Measurements from ENCODE around the gene FAM171A1. TPM values are rescaled to one million over a fixed set of nuclear protein-coding genes. Genes with fewer than 3 reads are reported as not detected.

FAM171A1 gene
- total and polyA plus RNA-seq, 4 donors = 3.4 to 23.5 (median 9.7) TPM

GRCh38 chr10:15236340-15236739 lies 134.7 kb downstream of the FAM171A1 start:
- H3K27me3 ChIP-seq (ENCODE audit: control insufficient read depth in 3 of 3, insufficient read depth in 3 of 3, low read length in 2 of 3) = no peaks in the 10 kb centered on the region
- peaks cover 0 to 5% (median 0%) of the 10 kb centered on the region in 5 donors for H3K4me1 ChIP-seq (ENCODE audit: control insufficient read depth in 5 of 5, insufficient read depth in 5 of 5, low read length in 5 of 5)
- ATAC-seq (ENCODE audit: insufficient read depth, low FRiP score) (no peak), DNase-seq (no peak)
- no peak overlapping the region for H3K9ac ChIP-seq (ENCODE audit: insufficient read depth in 1 of 2, low read length in 2 of 2)
- no peak for TF ChIP-seq CTCF (IDR thresholded peaks at IDR 0.05; ENCODE audit: control extremely low read depth, extremely low read depth)
- 92 to 93% methylated on average over 9 of the region's 9 CpGs for WGBS, 2 donors
- no peak overlapping the region for H3K27ac ChIP-seq (ENCODE audit: low read depth in 1 of 2, low read length in 1 of 2)
- H3K9me3 ChIP-seq (ENCODE audit: control insufficient read depth in 4 of 4, insufficient read depth in 3 of 4, low read length in 3 of 4) = no peaks in the 10 kb centered on the region
- peaks cover 0 to 3% (median 0%) of the 10 kb centered on the region in 4 donors for H3K36me3 ChIP-seq (ENCODE audit: control insufficient read depth in 4 of 4, insufficient read depth in 4 of 4, low read length in 4 of 4)
- H3K4me3 ChIP-seq = no peak overlapping the region

DNA sequence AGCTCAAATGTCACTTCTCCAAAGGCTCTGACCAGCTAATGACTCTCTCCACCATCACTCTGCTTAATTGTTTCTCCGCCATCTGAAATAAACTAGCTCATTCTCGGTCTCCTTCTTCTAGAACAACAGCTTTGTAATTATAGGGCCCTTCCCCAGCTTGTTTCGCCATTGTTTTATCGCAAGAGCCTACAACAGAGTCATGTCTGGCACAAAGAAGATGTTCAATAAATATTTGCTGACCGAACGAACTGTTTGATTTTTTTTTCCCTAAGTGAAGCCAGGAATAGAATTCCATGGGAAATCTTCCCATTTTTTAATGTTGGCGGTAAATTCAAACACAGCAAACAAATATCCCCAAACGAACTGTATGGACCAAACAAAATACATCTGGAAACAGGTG lies 138.8 kb downstream of the FAM171A1 start:
- 79 to 85% methylated on average over 8 of the region's 8 CpGs for WGBS, 2 donors
- Histone ChIP-seq H3K4me1 (ENCODE audit: control insufficient read depth in 5 of 5, insufficient read depth in 5 of 5, low read length in 5 of 5) (peaks cover 0 to 7% (median 0%) of the 10 kb centered on the region in 5 donors), H3K27me3 (ENCODE audit: control insufficient read depth in 3 of 3, insufficient read depth in 3 of 3, low read length in 2 of 3) (no peaks in the 10 kb centered on the region), H3K9ac (ENCODE audit: insufficient read depth in 1 of 2, low read length in 2 of 2) (no peak overlapping the region), H3K27ac (ENCODE audit: low read depth in 1 of 2, low read length in 1 of 2) (no peak overlapping the region), H3K4me3 (no peak overlapping the region), H3K36me3 (ENCODE audit: control insufficient read depth in 4 of 4, insufficient read depth in 4 of 4, low read length in 4 of 4) (peaks cover 0 to 3% (median 1%) of the 10 kb centered on the region in 4 donors), H3K9me3 (ENCODE audit: control insufficient read depth in 4 of 4, insufficient read depth in 3 of 4, low read length in 3 of 4) (peaks cover 0 to 3% (median 0%) of the 10 kb centered on the region in 4 donors)
- DNase-seq = no peak
- no peak for TF ChIP-seq CTCF (IDR thresholded peaks at IDR 0.05; ENCODE audit: control extremely low read depth, extremely low read depth)
- ATAC-seq (ENCODE audit: insufficient read depth, low FRiP score) = no peak

DNA sequence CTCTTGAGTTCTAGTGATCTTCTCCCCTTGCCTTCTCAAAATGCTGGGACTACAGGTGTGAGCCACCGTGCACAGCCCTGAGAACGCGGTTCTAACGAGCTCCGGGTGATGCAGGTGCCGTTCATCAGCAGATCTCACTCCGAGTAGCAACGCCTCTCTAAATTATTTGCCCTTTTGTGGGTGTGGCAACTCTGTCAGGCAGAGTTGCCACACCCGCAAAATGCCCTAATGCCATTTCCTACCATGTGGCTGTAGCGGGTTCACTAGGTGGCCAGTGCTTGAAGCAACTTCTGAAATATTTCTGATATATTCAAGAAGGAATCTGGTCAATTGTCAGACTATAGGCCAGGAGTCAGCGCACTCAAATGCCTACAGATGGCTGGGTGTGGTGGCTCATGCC lies 139.7 kb downstream of the FAM171A1 start:
- Histone ChIP-seq H3K27ac (ENCODE audit: low read depth in 1 of 2, low read length in 1 of 2) (no peak overlapping the region), H3K36me3 (ENCODE audit: control insufficient read depth in 4 of 4, insufficient read depth in 4 of 4, low read length in 4 of 4) (peaks cover 0 to 3% (median 1%) of the 10 kb centered on the region in 4 donors), H3K4me1 (ENCODE audit: control insufficient read depth in 5 of 5, insufficient read depth in 5 of 5, low read length in 5 of 5) (peaks cover 0 to 7% (median 0%) of the 10 kb centered on the region in 5 donors), H3K27me3 (ENCODE audit: control insufficient read depth in 3 of 3, insufficient read depth in 3 of 3, low read length in 2 of 3) (no peaks in the 10 kb centered on the region), H3K4me3 (no peak overlapping the region), H3K9ac (ENCODE audit: insufficient read depth in 1 of 2, low read length in 2 of 2) (no peak overlapping the region), H3K9me3 (ENCODE audit: control insufficient read depth in 4 of 4, insufficient read depth in 3 of 4, low read length in 3 of 4) (peaks cover 0 to 3% (median 0%) of the 10 kb centered on the region in 4 donors)
- ATAC-seq (ENCODE audit: insufficient read depth, low FRiP score) = no peak
- no peak for DNase-seq
- TF ChIP-seq CTCF (IDR thresholded peaks at IDR 0.05; ENCODE audit: control extremely low read depth, extremely low read depth) = no peak
- 91 to 95% methylated on average over 11 of the region's 11 CpGs for WGBS, 2 donors

- H3K9ac ChIP-seq (ENCODE audit: insufficient read depth in 1 of 2, low read length in 2 of 2) = no peak overlapping the region
- WGBS, 2 donors = 73 to 85% methylated on average over 3 of the region's 3 CpGs
- H3K9me3 ChIP-seq (ENCODE audit: control insufficient read depth in 4 of 4, insufficient read depth in 3 of 4, low read length in 3 of 4) = peaks cover 0 to 3% (median 0%) of the 10 kb centered on the region in 4 donors
- no peak for ATAC-seq (ENCODE audit: insufficient read depth, low FRiP score)
- no peaks in the 10 kb centered on the region for H3K27me3 ChIP-seq (ENCODE audit: control insufficient read depth in 3 of 3, insufficient read depth in 3 of 3, low read length in 2 of 3)
- H3K4me1 ChIP-seq (ENCODE audit: control insufficient read depth in 5 of 5, insufficient read depth in 5 of 5, low read length in 5 of 5) = peaks cover 0 to 7% (median 0%) of the 10 kb centered on the region in 5 donors
- DNase-seq = no peak
- H3K4me3 ChIP-seq = no peak overlapping the region
- no peak overlapping the region for H3K27ac ChIP-seq (ENCODE audit: low read depth in 1 of 2, low read length in 1 of 2)
- TF ChIP-seq CTCF (IDR thresholded peaks at IDR 0.05; ENCODE audit: control extremely low read depth, extremely low read depth) = no peak
- peaks cover 0 to 3% (median 1%) of the 10 kb centered on the region in 4 donors for H3K36me3 ChIP-seq (ENCODE audit: control insufficient read depth in 4 of 4, insufficient read depth in 4 of 4, low read length in 4 of 4)
Measured at GRCh38 chr10:15230257-15230656, 140.8 kb downstream of the FAM171A1 start.

Measured in lung (tissue), 12 donors.